Mesothelial cell of epicardium (in vitro differentiated cells): Measurements from ENCODE around the gene SPAG16. TPM values are rescaled to one million over a fixed set of nuclear protein-coding genes. Genes with fewer than 3 reads are reported as not detected.

Experiments used
- DNase-seq, 2 experiments: peaks; one replicate each; pipeline ENCODE4 v3.0.0; 2021; ENCODE audit warnings: low spot score in 2 of 2; ENCODE audit not compliant: unreplicated experiment in 2 of 2
- H3K27ac Mint-ChIP-seq: 2 replicates; pipeline ENCODE4 v1.8.0; 2021; ENCODE audit warnings: mixed read lengths
- H3K27me3 Mint-ChIP-seq: 2 replicates; pipeline ENCODE4 v1.8.0; 2021; ENCODE audit warnings: low read depth, mixed read lengths
- H3K36me3 Mint-ChIP-seq: 2 replicates; pipeline ENCODE4 v1.8.0; 2021; ENCODE audit warnings: mixed read lengths
- H3K4me1 Mint-ChIP-seq: 2 replicates; pipeline ENCODE4 v1.8.0; 2021; ENCODE audit warnings: mixed read lengths
- H3K4me3 Mint-ChIP-seq: 2 replicates; pipeline ENCODE4 v1.8.0; 2021; ENCODE audit warnings: mild to moderate bottlenecking, moderate library complexity, mixed read lengths
- H3K9me3 Mint-ChIP-seq: 2 replicates; pipeline ENCODE4 v1.8.0; 2021; ENCODE audit warnings: mixed read lengths
- CTCF ChIP-seq: fragments of 200-600 bp; sonication (generic); IDR thresholded peaks from one replicate; pipeline ENCODE4 v1.5.0; 2021; ENCODE audit warnings: antibody characterized with exemption; ENCODE audit not compliant: unreplicated experiment
- total RNA-seq: library from RNA; stranded (reverse); gene quantifications from 3 replicates; pipeline ENCODE4 v1.2.1, GENCODE V29; 2021

SPAG16 gene
- 31.0 to 35.9 TPM (median 35.1 TPM) in 3 replicates for total RNA-seq

- Mint-ChIP-seq H3K4me1 (peaks cover 31% of the 10 kb centered on the region), H3K4me3 (peak within 1 kb of the TSS; percentile 87), H3K9me3 (peaks cover 3% of the 10 kb centered on the region), H3K36me3 (peaks cover 2% of the 10 kb centered on the region), H3K27me3 (no peaks in the 10 kb centered on the region), H3K27ac (peak within 1 kb of the TSS; percentile 95)
- TF ChIP-seq CTCF, result no peak
- peak; percentile 96 to 97 for DNase-seq
Measured at GRCh38 chr2:213284105-213285090, at the start of gene SPAG16. SPAG16 (plus strand) TSS chr2:213284464.

GRCh38 chr2:213234641-213235040, 49.6 kb upstream of the SPAG16 start:
- Mint-ChIP-seq H3K4me3 (no peak overlapping the region), H3K36me3 (no peaks in the 10 kb centered on the region), H3K9me3 (no peaks in the 10 kb centered on the region), H3K4me1 (peaks cover 37% of the 10 kb centered on the region), H3K27me3 (no peaks in the 10 kb centered on the region), H3K27ac (no peak overlapping the region)
- no peak for DNase-seq
- TF ChIP-seq CTCF, result no peak

GRCh38 chr2:213235741-213236140, 48.5 kb upstream of the SPAG16 start:
- no peaks in the 10 kb centered on the region for H3K9me3 Mint-ChIP-seq
- H3K36me3 Mint-ChIP-seq, result no peaks in the 10 kb centered on the region
- H3K27me3 Mint-ChIP-seq, result no peaks in the 10 kb centered on the region
- no peak overlapping the region for H3K4me3 Mint-ChIP-seq
- no peak for DNase-seq
- no peak for TF ChIP-seq CTCF
- H3K27ac Mint-ChIP-seq, result no peak overlapping the region
- peaks cover 37% of the 10 kb centered on the region for H3K4me1 Mint-ChIP-seq

- Mint-ChIP-seq H3K9me3 (no peaks in the 10 kb centered on the region), H3K27ac (peak overlapping the region; percentile 61), H3K36me3 (no peaks in the 10 kb centered on the region), H3K4me3 (no peak overlapping the region), H3K4me1 (peaks cover 37% of the 10 kb centered on the region), H3K27me3 (no peaks in the 10 kb centered on the region)
- no peak for DNase-seq
- TF ChIP-seq CTCF, result no peak
Measured at GRCh38 chr2:213237251-213237650, 47.0 kb upstream of the SPAG16 start.

- peaks cover 36% of the 10 kb centered on the region for H3K4me1 Mint-ChIP-seq
- no peak for DNase-seq
- H3K27ac Mint-ChIP-seq, result peak overlapping the region; percentile 86
- no peak overlapping the region for H3K4me3 Mint-ChIP-seq
- H3K9me3 Mint-ChIP-seq, result no peaks in the 10 kb centered on the region
- no peaks in the 10 kb centered on the region for H3K27me3 Mint-ChIP-seq
- no peak for TF ChIP-seq CTCF
- H3K36me3 Mint-ChIP-seq, result no peaks in the 10 kb centered on the region
Measured at GRCh38 chr2:213237787-213238186, 46.5 kb upstream of the SPAG16 start.
